HG03103 (cell line): ENCODE data around the gene TRAP1.
"Not testable (repeated sequence)": the region's sequence is repeated elsewhere in the genome, so short reads cannot be mapped to it uniquely, and the experiment has no call there.

Experiments
- ATAC-seq: cut with Tn5 transposase; IDR thresholded peaks from one replicate; pipeline ENCODE4 v1.9.1; 2021; ENCODE audit warnings: low read depth; ENCODE audit not compliant: unreplicated experiment

Gene TRAP1

GRCh38 chr16:3715430-3715829, 1.9 kb downstream of the TRAP1 start:
- no peak for ATAC-seq

GRCh38 chr16:3714378-3714777, 2.9 kb downstream of the TRAP1 start:
- ATAC-seq = not testable (repeated sequence)

- no peak for ATAC-seq
Observed at GRCh38 chr16:3713587-3714242, 3.6 kb downstream of the TRAP1 start.

GRCh38 chr16:3712861-3713372, 4.4 kb downstream of the TRAP1 start:
- ATAC-seq = no peak

GRCh38 chr16:3706253-3707012, 10.9 kb downstream of the TRAP1 start:
- no peak for ATAC-seq

GRCh38 chr16:3702082-3702481, 15.2 kb downstream of the TRAP1 start:
- ATAC-seq = no peak

- no peak for ATAC-seq
Observed at GRCh38 chr16:3701531-3701930, 15.8 kb downstream of the TRAP1 start.

- no peak for ATAC-seq
Observed at GRCh38 chr16:3698941-3699340, 18.4 kb downstream of the TRAP1 start.

- no peak for ATAC-seq
Observed at GRCh38 chr16:3696425-3697218, 20.7 kb downstream of the TRAP1 start.

GRCh38 chr16:3695610-3696369, 21.5 kb downstream of the TRAP1 start:
- ATAC-seq = no peak

- no peak for ATAC-seq
Observed at GRCh38 chr16:3694051-3694450, 23.3 kb downstream of the TRAP1 start.

GRCh38 chr16:3691761-3692160, 25.6 kb downstream of the TRAP1 start:
- no peak for ATAC-seq

GRCh38 chr16:3690980-3691720, 26.2 kb downstream of the TRAP1 start:
- no peak for ATAC-seq

GRCh38 chr16:3690470-3690928, 26.8 kb downstream of the TRAP1 start:
- ATAC-seq = no peak

GRCh38 chr16:3689731-3690130, 27.6 kb downstream of the TRAP1 start:
- no peak for ATAC-seq

GRCh38 chr16:3687792-3688191, 29.5 kb downstream of the TRAP1 start:
- ATAC-seq = no peak

- ATAC-seq = no peak
Observed at GRCh38 chr16:3687021-3687420, 30.3 kb downstream of the TRAP1 start.

GRCh38 chr16:3681206-3681605, 36.1 kb downstream of the TRAP1 start:
- ATAC-seq = no peak

GRCh38 chr16:3677994-3678393, 39.3 kb downstream of the TRAP1 start:
- no peak for ATAC-seq
